PC-3 (cell line): ENCODE data around the gene PDZRN3. TPM values are rescaled to one million over a fixed set of nuclear protein-coding genes. Genes with fewer than 3 reads are reported as not detected.

ENCODE experiments used
- ATAC-seq: fragments of 200-7000 bp; cut with Tn5 transposase; 2 replicates; pipeline ENCODE4 v1.9.1; 2020; ENCODE audit warnings: mild to moderate bottlenecking, moderate library complexity
- BruUV-seq: library from RNA; stranded (reverse); fragments of 400-500 nt; replicated peaks from 2 replicates; lab custom pipeline; 2021; lab: Mats Ljungman, UMichigan
- CTCF ChIA-PET: fragments of 300-600 bp; sonication (Branson Sonifier 250); formaldehyde crosslinking; loops from one replicate; lab custom pipeline; 2022; ENCODE audit warnings: antibody characterized with exemption; lab: Charles Lee
- POLR2A ChIA-PET: fragments of 300-600 bp; sonication (Branson Sonifier 250); formaldehyde crosslinking; loops from one replicate; lab custom pipeline; 2022; ENCODE audit warnings: antibody characterized with exemption; ENCODE audit not compliant: unreplicated experiment; lab: Charles Lee
- DNase-seq: peaks from one replicate; pipeline ENCODE4 v3.0.0-alpha.2; 2015
- H2AFZ ChIP-seq: fragments of 300-600 bp; sonication (generic); 2 replicates; pipeline ENCODE4 v1.6.0; 2016; ENCODE audit warnings: antibody characterized with exemption, low read length
- H3F3A ChIP-seq: fragments of 300-600 bp; sonication (generic); one replicate; pipeline ENCODE4 v1.6.0; 2017; ENCODE audit warnings: antibody characterized with exemption, low read length, control low read depth, mild to moderate bottlenecking; ENCODE audit not compliant: unreplicated experiment
- H3K27ac ChIP-seq: fragments of 300-600 bp; sonication (generic); 2 replicates; pipeline ENCODE4 v1.5.1; 2016; ENCODE audit warnings: mild to moderate bottlenecking, low read length
- H3K27me3 ChIP-seq: fragments of 300-600 bp; sonication (generic); 2 replicates; pipeline ENCODE4 v1.6.1; 2016; ENCODE audit warnings: low read length, mixed read lengths
- H3K36me3 ChIP-seq: fragments of 300-600 bp; sonication (generic); 2 replicates; pipeline ENCODE4 v1.6.1; 2016; ENCODE audit warnings: low read depth, mixed run types, low read length, mixed read lengths
- H3K4me1 ChIP-seq: fragments of 300-600 bp; sonication (generic); 2 replicates; pipeline ENCODE4 v1.5.1; 2016; ENCODE audit warnings: low read length; ENCODE audit not compliant: insufficient read depth
- H3K4me2 ChIP-seq: fragments of 300-600 bp; sonication (generic); 2 replicates; pipeline ENCODE4 v1.6.0; 2016; ENCODE audit warnings: low read length
- H3K4me3 ChIP-seq: fragments of 300-600 bp; sonication (generic); 2 replicates; pipeline ENCODE4 v1.5.1; 2016; ENCODE audit warnings: mild to moderate bottlenecking, low read length, mixed read lengths
- H3K79me2 ChIP-seq: fragments of 300-600 bp; sonication (generic); 2 replicates; pipeline ENCODE4 v1.6.1; 2017; ENCODE audit warnings: low read length, mixed read lengths
- H3K9ac ChIP-seq: fragments of 300-600 bp; sonication (generic); 2 replicates; pipeline ENCODE4 v1.6.0; 2016; ENCODE audit warnings: mild to moderate bottlenecking, low read length
- H3K9me2 ChIP-seq: fragments of 300-600 bp; sonication (generic); replicated peaks from 2 replicates; pipeline ENCODE4 v1.6.1; 2016; ENCODE audit warnings: mixed run types, low read length, mixed read lengths
- H3K9me3 ChIP-seq: fragments of 300-600 bp; sonication (generic); 2 replicates; pipeline ENCODE4 v1.6.1; 2016; ENCODE audit warnings: low read length, mixed read lengths
- H4K20me1 ChIP-seq: fragments of 300-600 bp; sonication (generic); 2 replicates; pipeline ENCODE4 v1.6.1; 2016; ENCODE audit warnings: low read length, mixed read lengths
- CTCF ChIP-seq: fragments of 300-600 bp; sonication (generic); conservative IDR thresholded peaks from 2 replicates; pipeline ENCODE4 v1.5.1; 2017; ENCODE audit warnings: antibody characterized with exemption, low read depth, mild to moderate bottlenecking, low read length
- EZH2 ChIP-seq: fragments of 300-600 bp; sonication (generic); IDR thresholded peaks from one replicate; pipeline ENCODE4 v1.6.1; 2017; ENCODE audit warnings: antibody characterized with exemption, mild to moderate bottlenecking, low read length; ENCODE audit not compliant: unreplicated experiment
- EZH2phosphoT487 ChIP-seq: fragments of 300-600 bp; sonication (generic); IDR thresholded peaks from 2 replicates; pipeline ENCODE4 v1.6.1; 2018; ENCODE audit warnings: mild to moderate bottlenecking, antibody characterized with exemption, low read length, borderline replicate concordance
- intact Hi-C: fragments of 100-400 bp; cut with micrococcal nuclease; formaldehyde crosslinking; loops from 2 replicates; pipeline ENCODE4 v1.9.0; 2023
- total RNA-seq: library from RNA; depleted of rRNA; stranded (reverse); fragments of >200 nt; gene quantifications from 2 replicates; pipeline ENCODE4 v1.2.3, GENCODE V29; 2014

The PDZRN3 gene
- total RNA-seq, 1 experiment from 2014 or later = not detected

GRCh38 chr3:73475175-73475574, 149.6 kb downstream of the PDZRN3 start:
- no peak for TF ChIP-seq EZH2phosphoT487
- no peak for TF ChIP-seq CTCF
- no peak for TF ChIP-seq EZH2
- intact Hi-C loops = no loop called here
- ATAC-seq (no peak), DNase-seq (no peak)
- Histone ChIP-seq H3K27ac (no peak overlapping the region), H3K9ac (no peak overlapping the region), H4K20me1 (no peaks in the 10 kb centered on the region), H3K4me3 (no peak overlapping the region), H3F3A (no peaks in the 10 kb centered on the region), H3K4me2 (no peak overlapping the region), H3K27me3 (peaks cover 10% of the 10 kb centered on the region; the same call in 1 of the 2 replicates), H3K36me3 (no peaks in the 10 kb centered on the region), H3K4me1 (no peaks in the 10 kb centered on the region), H3K9me3 (no peaks in the 10 kb centered on the region), H2AFZ (no peak overlapping the region), H3K9me2 (no peaks in the 10 kb centered on the region), H3K79me2 (no peaks in the 10 kb centered on the region)
- ChIA-PET POLR2A (no interaction called here), CTCF (no interaction called here)
- no TSS peak for BruUV-seq

- Histone ChIP-seq H4K20me1 (no peaks in the 10 kb centered on the region), H3K4me2 (no peak overlapping the region), H3K4me3 (no peak overlapping the region), H3K9me3 (no peaks in the 10 kb centered on the region), H3F3A (no peaks in the 10 kb centered on the region), H3K9ac (no peak overlapping the region), H3K79me2 (no peaks in the 10 kb centered on the region), H3K27me3 (peaks cover 10% of the 10 kb centered on the region; the same call in 1 of the 2 replicates), H3K4me1 (no peaks in the 10 kb centered on the region), H3K36me3 (no peaks in the 10 kb centered on the region), H2AFZ (no peak overlapping the region), H3K27ac (no peak overlapping the region), H3K9me2 (no peaks in the 10 kb centered on the region)
- CTCF ChIA-PET = no interaction called here
- BruUV-seq = no TSS peak
- POLR2A ChIA-PET = no interaction called here
- DNase-seq = no peak
- TF ChIP-seq EZH2phosphoT487 = no peak
- no peak for TF ChIP-seq CTCF
- no peak for TF ChIP-seq EZH2
- no peak for ATAC-seq
- intact Hi-C loops = no loop called here
Measured at GRCh38 chr3:73474619-73475018, 150.1 kb downstream of the PDZRN3 start.

- H3K9ac ChIP-seq = no peak overlapping the region
- no TSS peak for BruUV-seq
- H3K36me3 ChIP-seq = no peaks in the 10 kb centered on the region
- ChIA-PET CTCF (no interaction called here), POLR2A (no interaction called here)
- ATAC-seq (no peak), DNase-seq (no peak)
- no peak overlapping the region for H3K4me3 ChIP-seq
- H3K27me3 ChIP-seq = peaks cover 10% of the 10 kb centered on the region; the same call in 1 of the 2 replicates
- H3K4me2 ChIP-seq = no peak overlapping the region
- H3F3A ChIP-seq = no peaks in the 10 kb centered on the region
- no peak overlapping the region for H2AFZ ChIP-seq
- no peaks in the 10 kb centered on the region for H3K79me2 ChIP-seq
- H3K4me1 ChIP-seq = no peaks in the 10 kb centered on the region
- H3K9me2 ChIP-seq = no peaks in the 10 kb centered on the region
- H3K27ac ChIP-seq = no peak overlapping the region
- intact Hi-C loops = no loop called here
- H4K20me1 ChIP-seq = no peaks in the 10 kb centered on the region
- TF ChIP-seq CTCF = no peak
- TF ChIP-seq EZH2 = no peak
- TF ChIP-seq EZH2phosphoT487 = no peak
- no peaks in the 10 kb centered on the region for H3K9me3 ChIP-seq
Measured at GRCh38 chr3:73473898-73474416, 150.8 kb downstream of the PDZRN3 start.
